ES-I3 (cell line): ENCODE results near the gene RPS6KA2.

ENCODE experiments used
- H3K36me3 ChIP-seq: 2 replicates; pipeline ENCODE4 v1.6.1; 2013; ENCODE audit warnings: mild to moderate bottlenecking, low read length, control low read depth, moderate library complexity; ENCODE audit not compliant: insufficient read depth
- H3K4me1 ChIP-seq: 2 replicates; pipeline ENCODE4 v1.6.1; 2013; ENCODE audit warnings: mild to moderate bottlenecking, control low read depth, low read length; ENCODE audit not compliant: insufficient read depth
- H3K9ac ChIP-seq: 2 replicates; pipeline ENCODE4 v1.6.1; 2013; ENCODE audit warnings: low read depth, mild to moderate bottlenecking, low read length, moderate library complexity
- H3K9me3 ChIP-seq: 2 replicates; pipeline ENCODE4 v1.6.1; 2013; ENCODE audit warnings: mild to moderate bottlenecking, low read length, moderate library complexity; ENCODE audit not compliant: control insufficient read depth, insufficient read depth

The RPS6KA2 gene

GRCh38 chr6:166604911-166605310 is 22.1 kb downstream of the RPS6KA2 start:
- H3K4me1 ChIP-seq: no peaks in the 10 kb centered on the region
- H3K9me3 ChIP-seq: no peaks in the 10 kb centered on the region
- no peak overlapping the region for H3K9ac ChIP-seq
- no peaks in the 10 kb centered on the region for H3K36me3 ChIP-seq

DNA sequence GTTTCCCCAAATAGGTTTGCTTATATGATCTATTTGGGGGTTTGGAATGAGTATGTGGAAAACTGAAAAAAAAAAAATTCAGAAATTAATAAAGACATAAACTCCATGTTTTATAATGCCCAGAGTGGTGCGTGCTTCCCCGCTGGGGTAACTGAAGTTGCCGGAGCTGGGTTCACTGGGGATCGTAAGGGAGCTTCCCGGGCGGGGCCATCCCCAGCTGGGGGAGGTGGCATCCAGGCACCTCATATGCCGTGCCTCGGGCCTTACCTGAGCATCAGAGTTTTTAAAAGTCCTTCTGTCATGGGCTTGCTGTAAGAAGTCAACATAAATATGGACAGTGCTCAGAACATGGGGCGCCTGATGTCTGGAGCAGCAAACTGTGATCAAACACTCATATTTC is 22.7 kb downstream of the RPS6KA2 start:
- Histone ChIP-seq H3K4me1 (no peaks in the 10 kb centered on the region), H3K36me3 (no peaks in the 10 kb centered on the region), H3K9ac (no peak overlapping the region), H3K9me3 (no peaks in the 10 kb centered on the region)

GRCh38 chr6:166603043-166603690 is 23.9 kb downstream of the RPS6KA2 start:
- Histone ChIP-seq H3K36me3 (no peaks in the 10 kb centered on the region), H3K4me1 (no peaks in the 10 kb centered on the region; the same call in 1 of the 2 replicates), H3K9me3 (no peaks in the 10 kb centered on the region), H3K9ac (no peak overlapping the region)

DNA sequence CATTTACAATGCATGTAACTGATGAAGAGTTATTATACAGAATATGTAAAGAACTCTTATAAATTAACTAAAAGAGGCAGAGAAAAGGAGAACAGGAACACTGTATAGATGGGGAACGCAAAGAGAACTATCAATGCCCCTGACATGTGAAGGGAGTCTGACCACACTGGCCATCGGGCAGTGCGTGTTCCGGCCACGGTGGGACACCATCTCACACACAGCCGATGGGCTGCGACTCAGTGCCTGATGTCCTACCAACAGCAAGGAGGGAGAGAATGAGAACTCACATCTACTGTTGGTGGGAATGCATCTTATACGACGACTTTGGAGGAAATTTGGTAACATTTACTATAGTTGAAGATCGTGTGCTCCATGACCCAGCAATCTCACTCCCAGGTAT is 25.1 kb downstream of the RPS6KA2 start:
- Histone ChIP-seq H3K9me3 (no peaks in the 10 kb centered on the region), H3K4me1 (no peaks in the 10 kb centered on the region; the same call in 1 of the 2 replicates), H3K36me3 (no peaks in the 10 kb centered on the region; the same call in 1 of the 2 replicates), H3K9ac (no peak overlapping the region)

GRCh38 chr6:166600931-166601330 is 26.1 kb downstream of the RPS6KA2 start:
- no peaks in the 10 kb centered on the region; the same call in 1 of the 2 replicates for H3K4me1 ChIP-seq
- H3K36me3 ChIP-seq: no peaks in the 10 kb centered on the region; the same call in 1 of the 2 replicates
- no peaks in the 10 kb centered on the region for H3K9me3 ChIP-seq
- H3K9ac ChIP-seq: no peak overlapping the region

DNA sequence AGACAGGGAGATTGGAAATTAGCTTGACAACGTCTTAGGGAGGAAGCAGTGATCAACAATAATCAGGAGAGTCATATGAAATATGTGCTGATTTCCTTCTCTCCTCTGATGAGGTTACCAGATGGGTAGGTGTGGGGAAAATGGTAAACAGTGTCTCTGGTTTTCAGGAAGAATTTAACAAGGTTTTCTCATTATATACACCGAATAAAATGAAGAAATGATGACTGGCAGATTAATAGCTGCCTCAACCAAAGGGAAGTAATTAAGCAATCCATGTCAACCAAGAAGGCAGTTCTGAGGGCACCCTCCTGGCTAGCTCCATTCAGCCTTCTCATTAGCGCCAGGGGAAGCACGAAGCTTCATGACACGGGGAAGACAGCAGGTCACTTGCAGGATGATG is 27.8 kb downstream of the RPS6KA2 start:
- Histone ChIP-seq H3K36me3 (no peaks in the 10 kb centered on the region; the same call in 1 of the 2 replicates), H3K9me3 (no peaks in the 10 kb centered on the region), H3K9ac (no peak overlapping the region), H3K4me1 (no peaks in the 10 kb centered on the region; the same call in 1 of the 2 replicates)

DNA sequence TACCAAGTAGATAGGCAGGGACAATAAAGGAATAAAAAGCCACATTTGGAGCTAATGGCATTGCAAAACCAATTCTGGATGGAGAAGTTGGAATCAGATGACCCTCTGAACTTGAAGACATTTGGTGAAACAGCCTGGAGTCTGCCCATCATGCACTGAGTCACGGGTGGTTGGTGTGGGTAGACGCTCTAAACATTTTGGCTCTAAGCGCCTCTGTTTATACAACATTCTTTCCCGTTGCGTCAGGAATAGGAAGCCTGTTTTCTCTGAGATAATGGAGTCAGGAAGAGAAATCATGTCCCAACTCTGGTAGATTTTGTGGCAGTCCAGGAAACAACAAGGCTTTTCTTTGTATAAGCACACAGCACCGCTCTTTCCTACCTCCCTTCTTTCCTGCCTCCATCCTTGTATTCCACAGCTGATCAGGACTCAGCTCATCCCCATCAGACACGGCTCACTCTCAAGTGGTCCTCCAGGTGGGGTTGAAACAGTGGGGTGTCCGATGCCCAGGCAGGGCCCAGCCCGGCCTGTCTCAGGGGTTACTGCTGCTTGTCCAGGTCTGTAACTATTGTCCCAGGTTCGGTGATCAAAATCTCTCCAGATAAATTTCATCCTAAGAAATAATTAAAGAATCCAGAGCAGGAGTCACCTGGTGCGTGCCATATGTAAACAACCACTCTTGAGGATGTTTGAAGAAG is 28.5 kb downstream of the RPS6KA2 start:
- Histone ChIP-seq H3K4me1 (no peaks in the 10 kb centered on the region; the same call in 1 of the 2 replicates), H3K9me3 (no peaks in the 10 kb centered on the region), H3K9ac (no peak overlapping the region), H3K36me3 (no peaks in the 10 kb centered on the region; the same call in 1 of the 2 replicates)

GRCh38 chr6:166597711-166598440 is 29.2 kb downstream of the RPS6KA2 start:
- H3K9me3 ChIP-seq: no peaks in the 10 kb centered on the region
- no peaks in the 10 kb centered on the region; the same call in 1 of the 2 replicates for H3K4me1 ChIP-seq
- no peak overlapping the region for H3K9ac ChIP-seq
- H3K36me3 ChIP-seq: no peaks in the 10 kb centered on the region; the same call in 1 of the 2 replicates

GRCh38 chr6:166596776-166597507 is 30.1 kb downstream of the RPS6KA2 start:
- Histone ChIP-seq H3K9ac (no peak overlapping the region), H3K9me3 (no peaks in the 10 kb centered on the region), H3K36me3 (no peaks in the 10 kb centered on the region; the same call in 1 of the 2 replicates), H3K4me1 (no peaks in the 10 kb centered on the region; the same call in 1 of the 2 replicates)

DNA sequence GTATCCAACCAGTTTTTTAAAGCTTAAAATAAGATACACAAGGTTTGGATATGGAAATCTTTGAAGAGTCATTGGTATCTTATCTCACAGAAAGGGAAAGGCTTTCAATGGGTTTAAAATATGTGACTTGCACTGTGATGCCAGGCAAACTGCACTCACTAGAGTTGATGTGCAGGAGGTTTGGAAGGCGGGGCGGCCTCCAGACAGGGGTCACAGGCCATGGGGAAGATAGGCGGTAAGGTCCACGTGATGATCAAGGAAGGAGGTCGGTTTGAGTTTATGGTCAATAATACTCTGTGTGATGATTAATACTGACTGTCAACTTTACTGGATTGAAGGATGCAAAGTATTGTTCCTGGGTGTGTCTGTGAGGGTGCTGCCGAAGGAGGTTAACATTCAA is 31.1 kb downstream of the RPS6KA2 start:
- Histone ChIP-seq H3K9me3 (no peaks in the 10 kb centered on the region), H3K36me3 (no peaks in the 10 kb centered on the region; the same call in 1 of the 2 replicates), H3K4me1 (no peaks in the 10 kb centered on the region; the same call in 1 of the 2 replicates), H3K9ac (no peak overlapping the region)

GRCh38 chr6:166595061-166595780 is 31.8 kb downstream of the RPS6KA2 start:
- Histone ChIP-seq H3K36me3 (no peaks in the 10 kb centered on the region; the same call in 1 of the 2 replicates), H3K9me3 (no peaks in the 10 kb centered on the region), H3K9ac (no peak overlapping the region), H3K4me1 (no peaks in the 10 kb centered on the region; the same call in 1 of the 2 replicates)

- H3K9ac ChIP-seq: no peak overlapping the region
- no peaks in the 10 kb centered on the region for H3K9me3 ChIP-seq
- H3K36me3 ChIP-seq: no peaks in the 10 kb centered on the region; the same call in 1 of the 2 replicates
- H3K4me1 ChIP-seq: peaks cover 10% of the 10 kb centered on the region
Measured at GRCh38 chr6:166592821-166593220, 34.2 kb downstream of the RPS6KA2 start.

DNA sequence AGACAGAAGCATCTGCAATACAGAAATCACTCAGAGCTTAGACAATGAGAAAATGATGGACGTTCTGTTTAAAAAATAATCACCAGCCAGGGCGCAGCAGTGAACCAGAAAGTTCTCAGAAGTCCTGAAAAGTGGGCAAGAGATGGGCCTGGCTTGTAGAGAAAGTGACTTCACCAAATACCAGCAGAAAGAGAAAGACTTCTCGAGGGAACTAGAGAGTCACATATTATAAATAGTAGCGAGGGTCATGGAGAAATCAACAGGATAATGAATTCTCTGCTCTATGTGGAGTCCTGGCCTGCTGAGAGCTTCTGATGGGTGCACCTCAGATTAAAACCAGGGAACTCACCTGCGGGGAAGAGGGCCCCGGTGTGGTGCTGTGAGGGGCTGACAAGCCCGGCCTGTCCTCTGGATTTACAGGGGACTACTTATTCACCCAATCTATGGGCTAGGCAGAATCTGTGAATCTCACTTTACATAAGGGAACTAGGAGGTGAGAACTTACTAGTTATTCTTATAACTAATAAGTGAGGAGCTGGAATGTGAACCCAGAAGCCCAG is 35.0 kb downstream of the RPS6KA2 start:
- Histone ChIP-seq H3K4me1 (peaks cover 10% of the 10 kb centered on the region), H3K9me3 (no peaks in the 10 kb centered on the region), H3K9ac (no peak overlapping the region), H3K36me3 (no peaks in the 10 kb centered on the region)
